Fibroblast of skin of right biceps (primary cell): ENCODE measurements around the gene PAQR5.
"Not testable (repeated sequence)": the region's sequence is repeated elsewhere in the genome, so short reads cannot be mapped to it uniquely, and the experiment has no call there.

Experiments
- DNase-seq: peaks from one replicate; pipeline ENCODE4 v3.0.0-alpha.2; 2013

Gene PAQR5

GRCh38 chr15:69434238-69434637 is 135.5 kb downstream of the PAQR5 start:
- DNase-seq = no peak

GRCh38 chr15:69434679-69435078 is 136.0 kb downstream of the PAQR5 start:
- DNase-seq = no peak

GRCh38 chr15:69435985-69436384 is 137.3 kb downstream of the PAQR5 start:
- no peak for DNase-seq

GRCh38 chr15:69436951-69437350 is 138.2 kb downstream of the PAQR5 start:
- DNase-seq = no peak

GRCh38 chr15:69439623-69440022 is 140.9 kb downstream of the PAQR5 start:
- DNase-seq = no peak

- DNase-seq = no peak
These were observed 144.4 kb downstream of the PAQR5 start for GRCh38 chr15:69443032-69443611.

GRCh38 chr15:69444686-69445085 is 146.0 kb downstream of the PAQR5 start:
- no peak for DNase-seq

GRCh38 chr15:69446953-69447352 is 148.2 kb downstream of the PAQR5 start:
- no peak for DNase-seq

GRCh38 chr15:69450221-69450620 is 151.5 kb downstream of the PAQR5 start:
- not testable (repeated sequence) for DNase-seq

- no peak for DNase-seq
These were observed 152.4 kb downstream of the PAQR5 start for GRCh38 chr15:69450968-69451695.

GRCh38 chr15:69451951-69452691 is 153.4 kb downstream of the PAQR5 start:
- peak; percentile 34 for DNase-seq

GRCh38 chr15:69452692-69453521 is 154.2 kb downstream of the PAQR5 start, which contains the start of gene RPLP1:
TSS of gene RPLP1 (plus strand) at chr15:69452818. CDS start at chr15:69452949, 131 bp downstream.
- peak; percentile 96 for DNase-seq

GRCh38 chr15:69454953-69455352 is 156.2 kb downstream of the PAQR5 start:
- DNase-seq = no peak

- no peak for DNase-seq
These were observed 157.8 kb downstream of the PAQR5 start for GRCh38 chr15:69456208-69457166.
